HL-60 (cell line): ENCODE results near the gene NIBAN1.

Experiments
- CTCF ChIP-seq: IDR thresholded peaks from one replicate; pipeline ENCODE4 v1.5.1; 2011; ENCODE audit warnings: low read length, control low read depth, inconsistent platforms; ENCODE audit not compliant: insufficient read depth
- SPI1 ChIP-seq: IDR thresholded peaks from 2 replicates; pipeline ENCODE4 v1.6.1; 2012; ENCODE audit warnings: low read depth, mild to moderate bottlenecking, borderline replicate concordance
- TF ChIP-seq, protein P1 (sequence below): IDR thresholded peaks from 2 replicates; pipeline ENCODE4 v1.6.1; 2012; ENCODE audit warnings: low read depth; ENCODE audit not compliant: insufficient replicate concordance

GRCh38 chr1:184990204-184990603, 15.9 kb upstream of the NIBAN1 start:
- TF ChIP-seq SPI1 (no peak), CTCF (no peak)
- TF ChIP-seq, protein P1, sequence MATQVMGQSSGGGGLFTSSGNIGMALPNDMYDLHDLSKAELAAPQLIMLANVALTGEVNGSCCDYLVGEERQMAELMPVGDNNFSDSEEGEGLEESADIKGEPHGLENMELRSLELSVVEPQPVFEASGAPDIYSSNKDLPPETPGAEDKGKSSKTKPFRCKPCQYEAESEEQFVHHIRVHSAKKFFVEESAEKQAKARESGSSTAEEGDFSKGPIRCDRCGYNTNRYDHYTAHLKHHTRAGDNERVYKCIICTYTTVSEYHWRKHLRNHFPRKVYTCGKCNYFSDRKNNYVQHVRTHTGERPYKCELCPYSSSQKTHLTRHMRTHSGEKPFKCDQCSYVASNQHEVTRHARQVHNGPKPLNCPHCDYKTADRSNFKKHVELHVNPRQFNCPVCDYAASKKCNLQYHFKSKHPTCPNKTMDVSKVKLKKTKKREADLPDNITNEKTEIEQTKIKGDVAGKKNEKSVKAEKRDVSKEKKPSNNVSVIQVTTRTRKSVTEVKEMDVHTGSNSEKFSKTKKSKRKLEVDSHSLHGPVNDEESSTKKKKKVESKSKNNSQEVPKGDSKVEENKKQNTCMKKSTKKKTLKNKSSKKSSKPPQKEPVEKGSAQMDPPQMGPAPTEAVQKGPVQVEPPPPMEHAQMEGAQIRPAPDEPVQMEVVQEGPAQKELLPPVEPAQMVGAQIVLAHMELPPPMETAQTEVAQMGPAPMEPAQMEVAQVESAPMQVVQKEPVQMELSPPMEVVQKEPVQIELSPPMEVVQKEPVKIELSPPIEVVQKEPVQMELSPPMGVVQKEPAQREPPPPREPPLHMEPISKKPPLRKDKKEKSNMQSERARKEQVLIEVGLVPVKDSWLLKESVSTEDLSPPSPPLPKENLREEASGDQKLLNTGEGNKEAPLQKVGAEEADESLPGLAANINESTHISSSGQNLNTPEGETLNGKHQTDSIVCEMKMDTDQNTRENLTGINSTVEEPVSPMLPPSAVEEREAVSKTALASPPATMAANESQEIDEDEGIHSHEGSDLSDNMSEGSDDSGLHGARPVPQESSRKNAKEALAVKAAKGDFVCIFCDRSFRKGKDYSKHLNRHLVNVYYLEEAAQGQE: no peak
